ENCODE measurements around the gene PPP1R9B.

The PPP1R9B gene

DNA sequence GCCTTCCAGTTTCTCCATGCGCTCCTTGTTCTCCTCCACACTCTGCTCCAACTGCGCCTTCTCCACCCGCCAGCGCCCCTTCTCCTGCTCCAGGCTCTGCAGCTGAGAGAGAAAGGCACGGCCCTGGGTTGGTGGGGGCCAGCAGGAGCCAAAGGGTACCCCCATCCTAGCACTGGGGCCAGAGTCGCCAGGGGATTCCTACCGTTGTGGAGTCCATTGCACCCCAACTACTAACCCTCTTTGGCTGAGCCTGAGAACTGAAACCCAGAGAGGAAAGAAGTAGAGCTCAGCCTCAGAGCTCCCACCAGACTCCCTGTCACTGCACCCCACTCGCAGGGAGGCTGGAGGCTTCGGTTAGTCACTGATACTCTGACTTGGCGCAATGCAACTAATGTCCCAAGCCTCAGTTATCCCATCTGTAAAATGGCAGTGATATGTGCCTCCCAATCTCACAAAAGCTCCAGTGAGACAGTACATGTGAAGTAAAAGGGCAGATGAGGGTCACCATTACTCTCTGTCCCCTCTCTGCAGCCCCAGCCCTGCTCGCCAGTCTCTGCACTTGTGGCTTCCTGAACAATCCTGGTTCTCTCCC lies 14.3 kb downstream of the PPP1R9B start:
- H3K27me3 ChIP-seq (ENCODE audit: insufficient read depth, low read length) = no peaks in the 10 kb centered on the region
- H3K27ac ChIP-seq (ENCODE audit: low read depth, low read length) = no peak overlapping the region
- H3K4me3 ChIP-seq (ENCODE audit: low read depth, low read length) = no peak overlapping the region
- peaks cover 26% of the 10 kb centered on the region for H3K36me3 ChIP-seq (ENCODE audit: insufficient read depth, low read length)
- H2AFZ ChIP-seq (ENCODE audit: low read length, unreplicated experiment) = no peak overlapping the region
- H3K4me1 ChIP-seq (ENCODE audit: control insufficient read depth, insufficient read depth, low read length, unreplicated experiment) = peaks cover 30% of the 10 kb centered on the region
- peaks cover 2% of the 10 kb centered on the region for H3K79me2 ChIP-seq (ENCODE audit: control insufficient read depth, insufficient read depth, low read length, unreplicated experiment)

DNA sequence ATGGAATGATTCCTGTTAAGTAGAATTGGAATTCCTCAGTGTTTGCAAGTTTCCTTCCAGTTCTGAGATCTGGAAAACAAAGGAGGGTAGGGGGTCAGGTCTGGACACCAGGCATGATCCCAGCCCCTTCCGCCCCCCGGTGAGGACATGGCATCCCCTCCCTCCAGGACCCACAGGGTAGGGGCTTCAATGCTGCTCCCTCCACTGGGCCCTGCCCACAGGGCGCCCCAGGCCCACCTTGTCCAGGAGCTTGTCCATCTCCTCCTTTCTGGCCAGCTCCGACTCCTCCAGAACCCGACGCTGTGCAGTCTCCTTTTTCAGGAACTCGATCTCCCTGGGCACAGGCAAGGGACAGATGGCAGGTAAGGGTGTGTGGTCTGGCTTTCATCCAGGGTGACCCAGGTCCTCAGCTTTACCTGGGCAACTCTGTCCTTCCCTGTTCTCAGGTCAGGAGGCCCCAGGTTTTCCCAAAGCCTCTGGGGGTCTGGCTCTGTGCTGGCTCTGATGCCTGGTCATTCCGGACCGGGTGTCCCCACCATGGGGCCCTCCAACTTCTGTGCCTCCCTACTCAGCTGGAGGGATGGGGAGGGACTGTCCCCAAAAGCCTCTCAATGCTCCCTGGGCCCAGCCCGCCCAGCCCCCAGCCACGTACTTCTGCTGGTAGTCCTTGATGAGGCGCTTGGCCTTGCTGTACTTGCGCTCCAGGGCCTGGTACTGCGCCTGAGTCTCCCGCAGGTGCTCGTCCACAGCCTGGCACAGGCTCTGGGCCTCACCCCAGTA lies 15.0 kb downstream of the PPP1R9B start:
- Histone ChIP-seq H3K4me3 (ENCODE audit: low read depth, low read length) (no peak overlapping the region), H3K27ac (ENCODE audit: low read depth, low read length) (no peak overlapping the region), H2AFZ (ENCODE audit: low read length, unreplicated experiment) (no peak overlapping the region), H3K27me3 (ENCODE audit: insufficient read depth, low read length) (no peaks in the 10 kb centered on the region), H3K36me3 (ENCODE audit: insufficient read depth, low read length) (peaks cover 19% of the 10 kb centered on the region; the same call in 1 of the 2 replicates), H3K79me2 (ENCODE audit: control insufficient read depth, insufficient read depth, low read length, unreplicated experiment) (peaks cover 2% of the 10 kb centered on the region), H3K4me1 (ENCODE audit: control insufficient read depth, insufficient read depth, low read length, unreplicated experiment) (peaks cover 29% of the 10 kb centered on the region)

DNA sequence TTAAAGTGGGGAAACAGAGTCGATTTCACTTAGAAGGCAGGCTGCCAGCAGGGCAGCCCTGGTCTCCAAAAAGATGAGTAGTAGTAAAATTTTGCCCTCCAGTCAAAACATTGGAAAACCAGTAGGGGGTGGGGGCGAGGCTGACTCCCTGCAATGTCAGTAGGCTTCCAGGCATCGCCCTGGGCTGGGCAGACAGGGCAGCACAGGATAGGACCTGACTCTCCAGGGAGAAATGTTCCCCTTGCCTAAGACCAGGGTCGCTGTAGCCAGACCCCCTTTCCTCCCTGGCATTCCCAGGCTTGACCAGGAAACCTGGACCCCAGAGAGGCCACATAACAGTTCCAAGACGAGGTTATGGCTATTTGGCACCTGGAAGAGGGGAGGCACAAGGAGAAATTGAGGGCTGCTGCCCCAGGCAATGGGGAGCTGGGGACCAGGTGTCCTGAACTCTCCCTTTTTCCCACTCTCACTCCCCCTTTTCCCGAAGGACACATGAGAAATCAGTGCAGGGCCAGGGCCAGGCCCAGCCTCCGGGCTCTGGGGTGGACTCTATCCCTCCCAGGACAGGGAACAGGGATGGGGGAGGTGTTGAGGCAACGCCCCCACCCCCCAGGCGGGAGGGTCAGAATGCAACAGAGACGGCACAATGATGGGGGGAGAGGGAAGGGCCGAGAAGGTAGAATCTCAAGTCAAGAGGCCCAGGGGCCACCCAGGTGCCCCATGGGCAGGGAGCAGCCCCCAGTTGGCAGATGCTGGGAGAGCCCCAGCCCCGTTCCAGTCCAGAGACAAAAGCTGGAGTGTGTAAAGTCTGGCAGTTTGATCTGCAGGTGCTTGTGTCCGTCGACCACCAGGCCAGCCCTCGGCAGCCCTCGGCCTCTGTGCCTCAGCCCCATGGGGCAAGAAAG lies 16.0 kb downstream of the PPP1R9B start:
- no peak overlapping the region for H3K27ac ChIP-seq (ENCODE audit: low read depth, low read length)

DNA sequence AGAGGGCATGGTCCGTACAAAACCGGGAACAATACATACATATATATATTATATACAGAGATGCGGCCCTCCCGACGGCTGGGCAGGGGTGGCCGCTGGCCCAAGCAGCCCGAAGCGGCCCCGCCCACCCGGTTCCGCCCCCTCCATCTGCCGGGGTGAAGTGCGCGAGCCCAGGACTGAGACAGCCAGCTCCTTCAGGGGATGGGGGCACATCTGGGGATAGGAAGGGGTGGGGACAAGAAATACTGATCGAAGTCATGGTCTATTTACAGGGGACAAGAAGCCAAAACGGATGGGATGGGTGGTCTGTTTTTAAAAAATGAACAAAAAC lies 16.7 kb downstream of the PPP1R9B start:
- Histone ChIP-seq H3K4me1 (ENCODE audit: control insufficient read depth, insufficient read depth, low read length, unreplicated experiment) (peaks cover 29% of the 10 kb centered on the region), H3K79me2 (ENCODE audit: control insufficient read depth, insufficient read depth, low read length, unreplicated experiment) (no peaks in the 10 kb centered on the region), H3K27me3 (ENCODE audit: insufficient read depth, low read length) (peaks cover 7% of the 10 kb centered on the region; the same call in 1 of the 2 replicates), H3K27ac (ENCODE audit: low read depth, low read length) (no peak overlapping the region), H3K36me3 (ENCODE audit: insufficient read depth, low read length) (peaks cover 6% of the 10 kb centered on the region; the same call in 1 of the 2 replicates), H2AFZ (ENCODE audit: low read length, unreplicated experiment) (no peak overlapping the region), H3K4me3 (ENCODE audit: low read depth, low read length) (no peak overlapping the region)

More for the DNA sequence above, 16.0 kb downstream of the PPP1R9B start:
- peaks cover 2% of the 10 kb centered on the region for H3K79me2 ChIP-seq (ENCODE audit: control insufficient read depth, insufficient read depth, low read length, unreplicated experiment)
- peaks cover 2% of the 10 kb centered on the region; the same call in 1 of the 2 replicates for H3K27me3 ChIP-seq (ENCODE audit: insufficient read depth, low read length)
- peaks cover 14% of the 10 kb centered on the region; the same call in 1 of the 2 replicates for H3K36me3 ChIP-seq (ENCODE audit: insufficient read depth, low read length)
- no peak overlapping the region for H3K4me3 ChIP-seq (ENCODE audit: low read depth, low read length)
- no peak overlapping the region for H2AFZ ChIP-seq (ENCODE audit: low read length, unreplicated experiment)
- peaks cover 27% of the 10 kb centered on the region for H3K4me1 ChIP-seq (ENCODE audit: control insufficient read depth, insufficient read depth, low read length, unreplicated experiment)

DNA sequence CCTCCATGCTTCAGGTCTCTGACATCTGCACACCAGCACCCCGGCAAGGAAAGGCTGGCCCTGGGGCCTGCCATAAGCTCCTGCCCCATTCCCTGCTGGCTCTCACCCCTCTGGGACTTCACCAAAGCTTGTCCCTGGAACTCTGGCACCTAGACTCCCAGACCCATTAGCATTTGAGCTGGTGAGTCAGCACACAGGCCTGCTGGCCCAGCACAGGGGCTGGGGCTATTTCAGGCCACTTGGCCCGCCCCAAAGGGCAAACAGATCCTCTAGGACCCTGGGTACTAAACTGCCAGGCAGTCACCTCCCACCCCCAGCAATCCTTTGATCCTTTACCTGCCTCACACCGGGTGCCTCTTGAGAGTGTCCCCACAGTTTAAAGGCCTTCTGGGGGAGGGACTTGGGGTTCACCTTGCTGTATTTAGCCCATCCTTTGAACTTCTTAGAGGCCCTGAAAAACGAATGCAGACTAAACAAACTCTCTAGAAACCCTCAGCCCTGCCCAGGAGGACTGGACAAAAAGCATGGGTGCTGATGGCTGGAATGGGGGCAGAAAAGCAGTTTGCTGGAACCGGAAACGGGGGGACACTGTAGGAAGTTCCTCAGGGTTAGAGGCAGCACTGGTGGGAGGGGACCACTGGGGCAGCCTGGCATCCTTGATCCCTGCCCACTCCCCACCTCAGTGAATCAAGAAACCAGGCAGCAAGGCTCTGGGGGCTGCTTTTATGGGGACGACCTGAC lies 17.3 kb downstream of the PPP1R9B start:
- Histone ChIP-seq H3K27ac (ENCODE audit: low read depth, low read length) (peak overlapping the region; percentile 36), H3K4me1 (ENCODE audit: control insufficient read depth, insufficient read depth, low read length, unreplicated experiment) (peaks cover 30% of the 10 kb centered on the region), H3K4me3 (ENCODE audit: low read depth, low read length) (no peak overlapping the region), H3K79me2 (ENCODE audit: control insufficient read depth, insufficient read depth, low read length, unreplicated experiment) (no peaks in the 10 kb centered on the region), H2AFZ (ENCODE audit: low read length, unreplicated experiment) (no peak overlapping the region), H3K27me3 (ENCODE audit: insufficient read depth, low read length) (peaks cover 12% of the 10 kb centered on the region; the same call in 1 of the 2 replicates), H3K36me3 (ENCODE audit: insufficient read depth, low read length) (0 out of 2 replicates have a peak, but pooled peaks cover 1% of the 10 kb centered on the region)

DNA sequence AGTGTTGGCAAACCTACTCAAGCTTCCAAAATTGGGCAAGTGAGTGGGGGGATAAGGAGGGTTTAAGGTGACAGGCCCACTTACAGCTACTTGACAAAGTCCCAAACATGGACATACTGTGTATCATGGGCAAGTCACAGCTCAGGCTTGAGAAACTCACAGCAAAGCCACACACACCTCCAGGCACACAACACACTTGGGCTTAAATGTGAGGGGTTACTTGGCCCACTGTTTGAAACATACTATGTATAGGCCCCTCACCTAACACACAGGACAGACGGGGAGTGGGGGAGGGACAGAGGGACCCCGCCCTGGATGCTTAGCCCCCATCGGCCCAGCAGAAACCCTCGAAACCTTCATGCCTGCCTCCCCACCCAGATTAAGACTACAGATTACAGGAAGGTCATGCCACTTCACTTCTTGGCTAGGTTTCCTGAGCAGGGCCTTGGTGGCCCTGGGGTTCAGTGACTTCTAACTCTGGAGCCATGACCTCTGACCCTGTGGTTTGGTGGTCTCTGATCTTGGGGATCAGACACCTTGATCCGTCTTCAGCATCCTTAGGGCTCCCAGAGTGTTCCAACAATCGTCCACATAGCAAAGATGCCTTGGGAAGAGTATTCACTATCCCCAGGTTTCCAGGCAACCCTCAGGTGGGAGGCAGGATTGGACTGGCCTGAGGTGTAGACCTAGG lies 18.2 kb downstream of the PPP1R9B start:
- H3K79me2 ChIP-seq (ENCODE audit: control insufficient read depth, insufficient read depth, low read length, unreplicated experiment) = no peaks in the 10 kb centered on the region

DNA sequence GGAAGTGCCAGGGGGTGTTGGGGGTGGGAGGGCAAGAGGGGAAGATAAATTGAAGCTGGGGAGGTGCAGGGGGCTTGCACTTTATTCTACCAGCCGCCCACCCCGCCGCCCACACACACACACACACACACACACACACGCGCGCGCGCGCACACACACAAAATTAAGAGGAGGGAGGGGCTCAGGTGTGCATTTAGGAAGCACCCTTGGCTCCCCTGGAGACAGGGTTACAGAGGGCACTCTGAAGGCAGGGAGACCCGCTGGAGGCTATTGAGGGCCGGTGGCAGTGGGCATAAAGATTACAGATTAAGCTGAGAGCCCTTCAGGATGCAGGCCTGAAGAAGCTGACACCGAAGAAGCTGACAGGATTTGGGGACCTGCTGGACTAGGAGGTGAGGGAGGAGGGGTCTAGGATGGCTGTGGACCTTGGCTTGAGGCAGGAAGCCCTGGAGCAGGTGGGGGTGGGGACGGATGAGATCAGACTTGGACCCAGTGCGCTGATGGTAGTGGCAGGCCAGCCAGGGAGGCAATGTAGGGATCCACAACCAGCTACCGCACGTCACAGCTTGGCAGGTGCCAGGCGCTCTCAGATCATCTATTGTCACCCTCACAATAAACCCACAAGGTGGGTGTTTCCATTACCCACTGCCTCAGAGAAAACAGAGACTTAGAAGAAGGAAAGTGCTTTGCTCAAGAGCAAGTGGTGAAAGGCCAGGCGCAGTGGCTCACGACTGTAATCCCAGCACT lies 19.7 kb downstream of the PPP1R9B start:
- no peaks in the 10 kb centered on the region for H3K36me3 ChIP-seq (ENCODE audit: insufficient read depth, low read length)
- H3K27me3 ChIP-seq (ENCODE audit: insufficient read depth, low read length) = peaks cover 12% of the 10 kb centered on the region; the same call in 1 of the 2 replicates
- H3K4me3 ChIP-seq (ENCODE audit: low read depth, low read length) = peak overlapping the region; percentile 83
- H2AFZ ChIP-seq (ENCODE audit: low read length, unreplicated experiment) = no peak overlapping the region
- no peak overlapping the region for H3K27ac ChIP-seq (ENCODE audit: low read depth, low read length)
- H3K79me2 ChIP-seq (ENCODE audit: control insufficient read depth, insufficient read depth, low read length, unreplicated experiment) = no peaks in the 10 kb centered on the region
- peaks cover 34% of the 10 kb centered on the region for H3K4me1 ChIP-seq (ENCODE audit: control insufficient read depth, insufficient read depth, low read length, unreplicated experiment)

More for the DNA sequence above, 18.2 kb downstream of the PPP1R9B start:
- Histone ChIP-seq H3K4me1 (ENCODE audit: control insufficient read depth, insufficient read depth, low read length, unreplicated experiment) (peaks cover 34% of the 10 kb centered on the region), H3K27me3 (ENCODE audit: insufficient read depth, low read length) (peaks cover 12% of the 10 kb centered on the region; the same call in 1 of the 2 replicates), H3K36me3 (ENCODE audit: insufficient read depth, low read length) (no peaks in the 10 kb centered on the region), H2AFZ (ENCODE audit: low read length, unreplicated experiment) (no peak overlapping the region), H3K27ac (ENCODE audit: low read depth, low read length) (no peak overlapping the region), H3K4me3 (ENCODE audit: low read depth, low read length) (no peak overlapping the region)

DNA sequence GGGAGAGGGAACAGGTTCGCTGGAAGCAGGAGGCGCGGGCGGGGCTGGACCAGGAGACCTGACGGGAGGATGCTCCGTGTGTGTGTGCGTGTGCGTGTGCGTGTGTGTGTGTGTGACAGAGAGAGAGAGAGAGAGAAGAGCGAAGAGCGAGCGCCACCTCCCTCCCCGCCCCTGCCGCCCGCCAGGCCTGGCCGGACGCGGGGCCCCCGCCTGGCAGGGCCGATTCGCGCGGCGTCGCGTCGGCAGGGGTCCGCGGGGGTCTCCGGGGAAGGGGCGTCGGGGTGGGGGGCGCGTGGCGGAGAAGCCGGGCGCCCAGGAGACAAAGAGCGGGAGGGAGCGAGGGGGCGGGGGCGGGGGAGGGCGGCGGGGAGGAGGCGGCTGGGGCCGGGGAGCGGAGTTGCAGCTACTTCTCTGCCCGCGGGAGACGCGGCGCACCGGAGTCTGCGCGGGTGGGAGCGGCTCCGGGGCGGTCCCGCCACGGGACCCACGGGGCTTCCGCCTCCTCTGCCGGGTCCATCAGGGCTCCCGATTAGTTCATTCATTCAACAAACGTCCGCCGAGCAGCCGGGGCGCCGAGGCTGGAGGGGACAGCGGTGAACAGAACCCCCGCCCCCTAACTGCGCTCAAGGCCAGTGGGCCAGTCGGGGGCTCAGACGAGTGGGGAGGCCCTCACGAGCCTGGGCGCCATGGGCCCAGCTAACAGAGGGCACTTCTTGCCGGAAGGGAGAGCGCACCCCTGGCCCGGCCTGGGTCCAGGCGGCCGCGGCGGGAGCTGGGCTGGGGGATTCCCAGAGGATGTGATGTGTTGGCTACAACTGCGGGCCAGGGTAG lies 20.5 kb downstream of the PPP1R9B start, which contains the start of gene SAMD14:
SAMD14 (minus strand) TSS at position 433 of the 831 bp plus-strand sequence. CDS start 5,201 bp downstream, outside the sequence.
- Histone ChIP-seq H3K79me2 (ENCODE audit: control insufficient read depth, insufficient read depth, low read length, unreplicated experiment) (no peaks in the 10 kb centered on the region), H3K27me3 (ENCODE audit: insufficient read depth, low read length) (peaks cover 12% of the 10 kb centered on the region; the same call in 1 of the 2 replicates), H3K36me3 (ENCODE audit: insufficient read depth, low read length) (no peaks in the 10 kb centered on the region), H2AFZ (ENCODE audit: low read length, unreplicated experiment) (peak within 1 kb of the TSS; percentile 14), H3K27ac (ENCODE audit: low read depth, low read length) (no peak within 1 kb of the TSS), H3K4me3 (ENCODE audit: low read depth, low read length) (peak within 1 kb of the TSS; percentile 83), H3K4me1 (ENCODE audit: control insufficient read depth, insufficient read depth, low read length, unreplicated experiment) (peaks cover 34% of the 10 kb centered on the region)

All from ACC112 (cell line).